Measurements from ENCODE around the gene ABLIM2.

- TF ChIP-seq PATZ1 (CRISPR knock-in tag; IDR thresholded peaks at IDR 0.05; ENCODE audit: borderline replicate concordance) (no peak), GLIS3 (CRISPR knock-in tag; IDR thresholded peaks at IDR 0.05) (no peak), ZFP3 (CRISPR knock-in tag; IDR thresholded peaks at IDR 0.05) (no peak), ZC3H10 (CRISPR knock-in tag; IDR thresholded peaks at IDR 0.05) (no peak), OSR1 (CRISPR knock-in tag; IDR thresholded peaks at IDR 0.05) (no peak), ARNTL (CRISPR knock-in tag; IDR thresholded peaks at IDR 0.05; ENCODE audit: borderline replicate concordance, low read depth) (no peak), ZNF565 (CRISPR knock-in tag; conservative IDR thresholded peaks at IDR 0.05; ENCODE audit: low read depth) (no peak), ISL1 (CRISPR knock-in tag; IDR thresholded peaks at IDR 0.05) (no peak), PPARA (CRISPR knock-in tag; IDR thresholded peaks at IDR 0.05; ENCODE audit: borderline replicate concordance) (no peak), CREB5 (CRISPR knock-in tag; IDR thresholded peaks at IDR 0.05; ENCODE audit: low read depth) (no peak), TSHZ2 (CRISPR knock-in tag; IDR thresholded peaks at IDR 0.05) (no peak), RARB (CRISPR knock-in tag; IDR thresholded peaks at IDR 0.05) (no peak), POU6F1 (CRISPR knock-in tag; IDR thresholded peaks at IDR 0.05; ENCODE audit: borderline replicate concordance, low read depth) (no peak)
These were observed 242.8 kb downstream of the ABLIM2 start for GRCh38 chr4:7915875-7916242.

All from SK-N-SH treated with all-trans-retinoic acid at 6 μM for 48 hours (cell line).